Measurements from ENCODE around the gene PSMA6. TPM values are rescaled to one million over a fixed set of nuclear protein-coding genes. Genes with fewer than 3 reads are reported as not detected.

PSMA6 gene
- total and polyA plus RNA-seq, 10 of the 15 experiments (the other 5 are each of a cell fraction or from before 2014, with no cell fraction given) = 267 to 1,363 (median 402) TPM

DNA sequence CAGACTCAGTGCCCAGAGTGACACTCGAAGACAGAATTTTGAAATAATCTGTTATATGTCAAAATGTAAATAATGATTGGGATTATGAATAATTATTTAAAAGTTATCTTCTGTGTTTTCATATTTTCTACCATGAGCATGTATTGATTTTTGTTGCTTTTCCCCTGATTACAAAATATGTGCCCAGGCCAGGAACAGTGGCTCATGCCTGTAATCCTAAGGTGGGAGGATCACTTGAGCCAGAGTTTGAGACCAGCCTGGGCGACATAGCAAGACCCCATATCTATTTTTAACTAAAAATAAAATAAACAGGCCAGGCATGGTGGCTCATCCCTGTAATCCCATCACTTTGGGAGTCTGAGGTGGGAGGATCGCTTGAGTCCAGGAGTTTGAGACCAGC is 13.5 kb downstream of the PSMA6 start (continued):
- TF ChIP-seq, protein P1, sequence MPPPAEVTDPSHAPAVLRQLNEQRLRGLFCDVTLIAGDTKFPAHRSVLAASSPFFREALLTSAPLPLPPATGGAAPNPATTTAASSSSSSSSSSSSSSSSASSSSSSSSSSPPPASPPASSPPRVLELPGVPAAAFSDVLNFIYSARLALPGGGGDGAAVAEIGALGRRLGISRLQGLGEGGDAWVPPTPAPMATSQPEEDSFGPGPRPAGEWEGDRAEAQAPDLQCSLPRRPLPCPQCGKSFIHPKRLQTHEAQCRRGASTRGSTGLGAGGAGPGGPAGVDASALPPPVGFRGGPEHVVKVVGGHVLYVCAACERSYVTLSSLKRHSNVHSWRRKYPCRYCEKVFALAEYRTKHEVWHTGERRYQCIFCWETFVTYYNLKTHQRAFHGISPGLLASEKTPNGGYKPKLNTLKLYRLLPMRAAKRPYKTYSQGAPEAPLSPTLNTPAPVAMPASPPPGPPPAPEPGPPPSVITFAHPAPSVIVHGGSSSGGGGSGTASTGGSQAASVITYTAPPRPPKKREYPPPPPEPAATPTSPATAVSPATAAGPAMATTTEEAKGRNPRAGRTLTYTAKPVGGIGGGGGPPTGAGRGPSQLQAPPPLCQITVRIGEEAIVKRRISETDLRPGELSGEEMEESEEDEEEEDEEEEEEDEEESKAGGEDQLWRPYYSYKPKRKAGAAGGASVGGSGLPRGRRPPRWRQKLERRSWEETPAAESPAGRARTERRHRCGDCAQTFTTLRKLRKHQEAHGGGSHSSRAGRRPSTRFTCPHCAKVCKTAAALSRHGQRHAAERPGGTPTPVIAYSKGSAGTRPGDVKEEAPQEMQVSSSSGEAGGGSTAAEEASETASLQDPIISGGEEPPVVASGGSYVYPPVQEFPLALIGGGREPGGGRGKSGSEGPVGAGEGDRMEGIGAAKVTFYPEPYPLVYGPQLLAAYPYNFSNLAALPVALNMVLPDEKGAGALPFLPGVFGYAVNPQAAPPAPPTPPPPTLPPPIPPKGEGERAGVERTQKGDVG (CRISPR knock-in tag; IDR thresholded peaks at IDR 0.05) = no peak
- TF ChIP-seq EED (IDR thresholded peaks at IDR 0.05; ENCODE audit: low read depth) = no peak
- no peak for TF ChIP-seq E2F4 (IDR thresholded peaks at IDR 0.05; ENCODE audit: low read depth, low read length)
- no peak for TF ChIP-seq KAT2A (conservative IDR thresholded peaks at IDR 0.05; ENCODE audit: control insufficient read depth, low read depth, low read length)
- TF ChIP-seq TCF3 (IDR thresholded peaks at IDR 0.05; ENCODE audit: borderline replicate concordance, insufficient read depth, low read depth, low read length) = no peak
- TF ChIP-seq NRF1 (conservative IDR thresholded peaks at IDR 0.05; ENCODE audit: low read depth, low read length) = no peak
- no peak for TF ChIP-seq TAF1 (IDR thresholded peaks at IDR 0.05; ENCODE audit: borderline replicate concordance, low read depth, low read length)
- TF ChIP-seq FOXK2 (IDR thresholded peaks at IDR 0.05) = no peak

DNA sequence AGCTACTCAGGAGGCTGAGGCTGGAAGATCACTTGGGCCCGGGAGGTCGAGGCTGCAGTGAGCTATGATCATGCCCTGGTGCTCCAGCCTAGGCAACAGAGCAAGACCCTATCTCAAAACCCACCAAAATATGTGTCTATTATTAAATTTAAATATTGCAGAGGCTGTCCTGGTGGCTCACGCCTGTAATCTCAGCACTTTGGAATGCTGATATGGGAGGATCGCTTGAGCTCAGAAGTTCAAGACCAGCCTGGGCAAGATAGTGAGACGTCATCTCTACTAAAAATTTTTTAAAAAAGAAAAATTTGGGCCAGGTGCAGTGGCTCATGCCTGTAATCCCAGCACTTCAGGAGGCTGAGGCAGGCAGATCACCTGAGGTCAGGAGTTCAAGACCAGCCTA is 13.9 kb downstream of the PSMA6 start:
- H3K9ac ChIP-seq (ENCODE audit: control insufficient read depth, insufficient read depth, low read length) = no peak overlapping the region
- peaks cover 60% of the 10 kb centered on the region for H3K79me2 ChIP-seq (ENCODE audit: control insufficient read depth, insufficient read depth, low read length)
- in situ Hi-C loops (cut with MboI) (no loop called here), intact Hi-C loops (cut with micrococcal nuclease; ENCODE audit: unreplicated experiment) (no loop called here)
- peaks cover 4% of the 10 kb centered on the region for H3K9me3 ChIP-seq (replicated peaks; ENCODE audit: control insufficient read depth, insufficient read depth, low read length)
- no TSS peak for BruUV-seq (replicated peaks)
- no peak for TF ChIP-seq LARP7 (IDR thresholded peaks at IDR 0.05)
- TF ChIP-seq SIN3A (IDR thresholded peaks at IDR 0.05; ENCODE audit: low read depth, low read length) = no peak
- no peak for ATAC-seq
- no peak for FAIRE-seq
- peaks cover 10% of the 10 kb centered on the region for H3K4me1 ChIP-seq (ENCODE audit: control insufficient read depth, insufficient read depth, low read length)
- H3K27me3 ChIP-seq (replicated peaks in 1 of 2; ENCODE audit: control insufficient read depth in 2 of 2, insufficient read depth in 2 of 2, low read length in 1 of 2) = no peaks in the 10 kb centered on the region
- H3K4me3 ChIP-seq = no peak overlapping the region
- ChIA-PET CTCF (interaction anchor here (1.3 kb wide), 1 partner anchor 14 kb away, joined by 3 read pairs; the partner anchor contains the start of gene PSMA6), RAD21 (ENCODE audit: unreplicated experiment) (interaction anchor here (1.0 to 1.2 kb wide), 2 partner anchors 19 to 77 kb away, joined by 3 to 5 read pairs; no protein-coding TSS in a partner anchor), POLR2A (interaction anchor here (0.7 to 1.4 kb wide), 2 partner anchors 14 to 25 kb away, joined by 4 to 6 read pairs; partner anchors contain the start of gene PSMA6), SMC1A (ENCODE audit: uncharacterized antibody, unreplicated experiment) (interaction anchor here (0.7 to 1.1 kb wide), 3 partner anchors 74 to 165 kb away, joined by 3 read pairs; no protein-coding TSS in a partner anchor)
- DNase-seq (ENCODE audit: low read depth, low spot score) = no peak
- no peaks in the 10 kb centered on the region for H4K20me1 ChIP-seq (ENCODE audit: control insufficient read depth, insufficient read depth)
- 96% methylated on average over 5 of the region's 5 CpGs for WGBS (ENCODE audit: insufficient coverage, insufficient replicate concordance, low lambda C conversion rate, missing lambda C conversion rate)
- no peak overlapping the region for H3K27ac ChIP-seq (ENCODE audit: control insufficient read depth, insufficient read depth)
- no peak overlapping the region for H3K4me2 ChIP-seq (ENCODE audit: control insufficient read depth, insufficient read depth)
- no peak overlapping the region for H2AFZ ChIP-seq (ENCODE audit: control insufficient read depth, low read depth, low read length)
- peaks cover 2 to 11% of the 10 kb centered on the region in 2 experiments for H3K36me3 ChIP-seq (ENCODE audit: control insufficient read depth in 2 of 2, insufficient read depth in 2 of 2, low read length in 1 of 2)

All from GM12878 (cell line).